H1 (cell line): ENCODE data around the gene PPP2R3A. TPM values are rescaled to one million over a fixed set of nuclear protein-coding genes. Genes with fewer than 3 reads are reported as not detected.

Source experiments
- CTCF ChIA-PET: fragments of 300-600 bp; sonication (Branson Sonifier 250); formaldehyde crosslinking; loops from one replicate; lab custom pipeline; 2021; ENCODE audit not compliant: partially characterized antibody; lab: Charles Lee
- POLR2A ChIA-PET: fragments of 300-600 bp; sonication (Branson Sonifier 250); formaldehyde crosslinking; loops from one replicate; lab custom pipeline; 2021; ENCODE audit warnings: inconsistent platforms; ENCODE audit not compliant: partially characterized antibody; lab: Charles Lee
- DNase-seq, 2 experiments: peaks; one replicate each; pipeline versions ENCODE4 v3.0.0 to v3.0.0-alpha.2; 2010 to 2022; ENCODE audit warnings: low spot score in 2 of 2, low read depth in 1 of 2, mixed read lengths in 1 of 2
- FAIRE-seq: peaks from 2 replicates; lab custom pipeline; 2011; peaks lifted over from hg19 to GRCh38; lab: Jason Lieb, UNC
- H2AFZ ChIP-seq: 2 replicates; pipeline ENCODE4 v1.8.1; 2012; ENCODE audit warnings: low read length, inconsistent platforms
- H2AK5ac ChIP-seq: 2 replicates; pipeline ENCODE4 v1.6.1; 2013; ENCODE audit warnings: low read depth, low read length
- H2BK120ac ChIP-seq: replicated peaks from 2 replicates; pipeline ENCODE3; 2013; ENCODE audit warnings: low read depth, low read length, inconsistent platforms
- H2BK12ac ChIP-seq: 2 replicates; pipeline ENCODE4 v1.6.1; 2013; ENCODE audit warnings: low read depth, low read length
- H2BK15ac ChIP-seq: 2 replicates; pipeline ENCODE4 v1.6.1; 2013; ENCODE audit warnings: low read length
- H2BK20ac ChIP-seq: 2 replicates; pipeline ENCODE4 v1.6.1; 2013; ENCODE audit warnings: low read length
- H2BK5ac ChIP-seq: 2 replicates; pipeline ENCODE4 v1.6.1; 2013; ENCODE audit warnings: low read depth, low read length
- H3K14ac ChIP-seq: 2 replicates; pipeline ENCODE4 v1.6.1; 2013; ENCODE audit warnings: inconsistent platforms; ENCODE audit not compliant: insufficient read length
- H3K18ac ChIP-seq: 2 replicates; pipeline ENCODE4 v1.6.1; 2013; ENCODE audit warnings: low read length; ENCODE audit errors: extremely low read depth
- H3K23ac ChIP-seq: 2 replicates; pipeline ENCODE4 v1.6.1; 2013; ENCODE audit warnings: inconsistent platforms; ENCODE audit not compliant: insufficient read length
- H3K23me2 ChIP-seq: 2 replicates; pipeline ENCODE4 v1.6.1; 2013; ENCODE audit warnings: low read depth, low read length
- H3K27ac ChIP-seq: 2 replicates; pipeline ENCODE4 v1.6.1; 2011; ENCODE audit warnings: low read depth, low read length, inconsistent platforms
- H3K27me3 ChIP-seq, 4 experiments: replicated peaks in 1 of 4; 1 replicate in 1 of 4; 2 replicates in 3 of 4; pipeline versions ENCODE4 v1.6.1 to v1.8.1; 2011 to 2013; ENCODE audit warnings: low read length in 3 of 4, mild to moderate bottlenecking in 3 of 4, inconsistent platforms in 2 of 4, mixed read lengths in 2 of 4, moderate library complexity in 1 of 4; ENCODE audit not compliant: control insufficient read depth in 3 of 4, insufficient read depth in 3 of 4; ENCODE audit errors: extremely low read depth in 1 of 4
- H3K36me3 ChIP-seq, 4 experiments: 2 replicates each; pipeline versions ENCODE4 v1.6.1 to v1.8.1; 2011 to 2013; ENCODE audit warnings: mild to moderate bottlenecking in 4 of 4, low read length in 3 of 4, moderate library complexity in 2 of 4, control low read depth in 1 of 4, inconsistent platforms in 1 of 4; ENCODE audit not compliant: insufficient read depth in 4 of 4, control insufficient read depth in 2 of 4
- H3K4ac ChIP-seq: replicated peaks from 2 replicates; pipeline ENCODE3; 2013; ENCODE audit warnings: low read length, low read depth, mixed read lengths, inconsistent platforms; ENCODE audit not compliant: insufficient read length
- H3K4me1 ChIP-seq, 4 experiments: replicated peaks in 1 of 4; 1 replicate in 1 of 4; 2 replicates in 3 of 4; pipeline versions ENCODE4 v1.6.1 to v1.8.1; 2011 to 2013; ENCODE audit warnings: low read length in 3 of 4, inconsistent platforms in 2 of 4, mixed read lengths in 1 of 4; ENCODE audit not compliant: insufficient read depth in 4 of 4, control insufficient read depth in 3 of 4
- H3K4me2 ChIP-seq, 2 experiments: 2 replicates each; pipeline versions ENCODE4 v1.6.1 to v1.8.1; 2011 to 2013; ENCODE audit warnings: low read depth in 2 of 2, low read length in 2 of 2, control low read depth in 1 of 2, inconsistent platforms in 1 of 2, mild to moderate bottlenecking in 1 of 2; ENCODE audit not compliant: insufficient read depth in 1 of 2
- H3K4me3 ChIP-seq, 4 experiments: fragments of 200-600, 300-600 bp in 1 of 4; sonication (generic), shearing (Covaris generic), sonication (Bioruptor Twin) in 1 of 4; 2 replicates each; pipeline versions ENCODE4 v1.5.1 to v1.8.1; 2011 to 2016; ENCODE audit warnings: low read length in 4 of 4, low read depth in 3 of 4, control low read depth in 2 of 4, inconsistent platforms in 2 of 4, mild to moderate bottlenecking in 2 of 4, mixed read lengths in 1 of 4, moderate library complexity in 1 of 4; ENCODE audit not compliant: insufficient read depth in 2 of 4; ENCODE audit errors: extremely low read depth in 1 of 4
- H3K56ac ChIP-seq: replicated peaks from 2 replicates; pipeline ENCODE3; 2013; ENCODE audit warnings: low read depth, mild to moderate bottlenecking, mixed read lengths, low read length, inconsistent platforms; ENCODE audit not compliant: insufficient read length
- H3K79me1 ChIP-seq: 2 replicates; pipeline ENCODE4 v1.6.1; 2013; ENCODE audit warnings: low read depth, low read length, control low read depth
- H3K79me2 ChIP-seq, 2 experiments: 2 replicates each; pipeline versions ENCODE4 v1.6.1 to v1.8.1; 2012 to 2013; ENCODE audit warnings: low read length in 2 of 2, mild to moderate bottlenecking in 2 of 2, inconsistent platforms in 1 of 2; ENCODE audit not compliant: insufficient read depth in 2 of 2, control insufficient read depth in 1 of 2
- H3K9ac ChIP-seq, 4 experiments: replicated peaks in 1 of 4; 1 replicate in 1 of 4; 2 replicates in 3 of 4; pipeline versions ENCODE4 v1.6.1 to v1.8.1; 2011 to 2013; ENCODE audit warnings: low read depth in 3 of 4, low read length in 3 of 4, control low read depth in 2 of 4, mild to moderate bottlenecking in 2 of 4, moderate library complexity in 2 of 4, inconsistent platforms in 1 of 4; ENCODE audit errors: extremely low read depth in 1 of 4
- H3K9me3 ChIP-seq, 2 experiments: 2 replicates each; pipeline versions ENCODE4 v1.6.1 to v1.8.1; 2012 to 2013; ENCODE audit warnings: mild to moderate bottlenecking in 2 of 2, moderate library complexity in 2 of 2, control low read depth in 1 of 2, inconsistent platforms in 1 of 2, low read depth in 1 of 2, low read length in 1 of 2, mixed read lengths in 1 of 2; ENCODE audit not compliant: insufficient read depth in 2 of 2
- H4K20me1 ChIP-seq, 2 experiments: replicated peaks in 1 of 2; 2 replicates each; pipeline versions ENCODE3 to v1.8.1; 2011 to 2013; ENCODE audit warnings: inconsistent platforms in 2 of 2, low read length in 2 of 2, mild to moderate bottlenecking in 1 of 2; ENCODE audit not compliant: insufficient read depth in 2 of 2, control insufficient read depth in 1 of 2
- H4K5ac ChIP-seq: 2 replicates; pipeline ENCODE4 v1.6.1; 2013; ENCODE audit warnings: low read length, low read depth, mixed read lengths, inconsistent platforms; ENCODE audit not compliant: insufficient read length
- H4K8ac ChIP-seq: 2 replicates; pipeline ENCODE4 v1.8.0; 2013; ENCODE audit warnings: mild to moderate bottlenecking, moderate library complexity, low read length, inconsistent platforms; ENCODE audit not compliant: insufficient read depth; ENCODE audit errors: extremely low read depth
- H4K91ac ChIP-seq: replicated peaks from 2 replicates; pipeline ENCODE3; 2013; ENCODE audit warnings: low read length, mixed read lengths, inconsistent platforms; ENCODE audit not compliant: insufficient read length
- CBX8 ChIP-seq: fragments of 300-800, 300-1000 bp; sonication (generic); IDR thresholded peaks from 2 replicates; pipeline ENCODE4 v1.7.1; 2016; ENCODE audit warnings: low read depth, low read length, borderline replicate concordance
- CTCF ChIP-seq, 3 experiments: IDR thresholded peaks; 1 replicate in 2 of 3; 2 replicates in 1 of 3; pipeline versions ENCODE4 v1.5.1 to v1.6.1; 2011; ENCODE audit warnings: low read length in 3 of 3, mild to moderate bottlenecking in 3 of 3, inconsistent platforms in 2 of 3, low read depth in 1 of 3, moderate library complexity in 1 of 3; ENCODE audit not compliant: insufficient read depth in 1 of 3; ENCODE audit errors: control extremely low read depth in 1 of 3
- JUN ChIP-seq: IDR thresholded peaks from 2 replicates; pipeline ENCODE4 v1.6.1; 2011; ENCODE audit warnings: low read depth, mild to moderate bottlenecking, improper control_type of control experiment, low read length
- JUND ChIP-seq: IDR thresholded peaks from 2 replicates; pipeline ENCODE4 v1.6.1; 2011; ENCODE audit warnings: mild to moderate bottlenecking, improper control_type of control experiment, low read length
- KDM1A ChIP-seq: fragments of 200-600, 300-600 bp; sonication (generic); IDR thresholded peaks from 2 replicates; pipeline ENCODE4 v1.7.1; 2016; ENCODE audit warnings: mild to moderate bottlenecking, low read length, borderline replicate concordance
- POU5F1 ChIP-seq: IDR thresholded peaks from 2 replicates; pipeline ENCODE4 v1.6.1; 2011; ENCODE audit warnings: low read depth, mild to moderate bottlenecking, low read length, moderate library complexity
- RNF2 ChIP-seq: fragments of 200-900, 300-1000 bp; sonication (generic); IDR thresholded peaks from 2 replicates; pipeline ENCODE4 v1.7.1; 2016; ENCODE audit warnings: borderline replicate concordance, low read depth, mild to moderate bottlenecking, antibody characterized with exemption, low read length; ENCODE audit not compliant: poor library complexity, severe bottlenecking; ENCODE audit errors: missing control alignments
- SUZ12 ChIP-seq: fragments of 200-600 bp; sonication (generic); IDR thresholded peaks from 2 replicates; pipeline ENCODE4 v1.6.1; 2012; ENCODE audit warnings: mild to moderate bottlenecking, inconsistent platforms, low read length, moderate library complexity, mixed read lengths
- ZNF274 ChIP-seq: IDR thresholded peaks from 2 replicates; pipeline ENCODE4 v1.7.0; 2012; ENCODE audit warnings: low read length, borderline replicate concordance; ENCODE audit errors: extremely low read depth
- WGBS, 2 experiments: shearing (Covaris generic) in 1 of 2; methylation state at CpG; one replicate each; pipeline versions ENCODE4 v1.1.6 to v1.1.7; 2013 to 2015; ENCODE audit warnings: low lambda C conversion rate in 2 of 2, mixed read lengths in 2 of 2, inconsistent platforms in 1 of 2, low coverage in 1 of 2, missing lambda C conversion rate in 1 of 2; ENCODE audit not compliant: insufficient replicate concordance in 2 of 2, insufficient coverage in 1 of 2, insufficient read length in 1 of 2; ENCODE audit errors: extremely low coverage in 1 of 2, missing lambda C conversion rate in 1 of 2; 5-methylcytosine and 5-hydroxymethylcytosine counted together
- polyA plus RNA-seq, 7 experiments: library from polyadenylated mRNA; depleted of rRNA in 3 of 7; stranded (reverse) in 5 of 7; unstranded in 2 of 7; fragments of >200 nt in 5 of 7; fragments of 200-250 nt in 2 of 7; gene quantifications; 1 replicate in 5 of 7; 2 replicates in 1 of 7; 4 replicates in 1 of 7; pipeline versions ENCODE4 v1.2.1 to v1.2.3, GENCODE V29; 2011 to 2013; ENCODE audit warnings: missing spikeins in 2 of 7, mixed read lengths in 2 of 7
- total RNA-seq: library from RNA; stranded (reverse); fragmentation: NEBNext Ultra II Directional; extraction: Animal tissue kit (Norgen Biotek cat#: 25700); gene quantifications from 2 replicates; pipeline ENCODE4 v1.2.1, GENCODE V29; 2021
- TF ChIP-seq, protein P1 (sequence below): IDR thresholded peaks from 2 replicates; pipeline ENCODE4 v1.6.1; 2012; ENCODE audit warnings: inconsistent platforms

The PPP2R3A gene
- total and polyA plus RNA-seq, 2 of the 8 experiments (the other 6 are each of a cell fraction or from before 2014, with no cell fraction given): 4.1 to 15.2 TPM

GRCh38 chr3:136074546-136075170 is 109.1 kb downstream of the PPP2R3A start:
- no peak overlapping the region for H3K14ac ChIP-seq
- H3K23me2 ChIP-seq: no peaks in the 10 kb centered on the region
- no peak overlapping the region for H3K4me2 ChIP-seq
- H3K4ac ChIP-seq: no peak overlapping the region
- no peak for FAIRE-seq
- no peak overlapping the region for H4K5ac ChIP-seq
- H3K36me3 ChIP-seq: peaks cover 0 to 6% (median 0%) of the 10 kb centered on the region in 4 experiments; a peak in 1 of 8 replicates
- H3K27ac ChIP-seq: no peak overlapping the region
- no peak overlapping the region for H3K4me3 ChIP-seq
- no peak overlapping the region for H3K23ac ChIP-seq
- no peak overlapping the region for H4K91ac ChIP-seq
- no peak for DNase-seq
- H2BK15ac ChIP-seq: no peak overlapping the region
- no peak overlapping the region for H2BK20ac ChIP-seq
- H2BK5ac ChIP-seq: no peak overlapping the region
- no peaks in the 10 kb centered on the region for H3K79me1 ChIP-seq
- H3K18ac ChIP-seq: no peak overlapping the region
- H4K20me1 ChIP-seq: no peaks in the 10 kb centered on the region
- H2AK5ac ChIP-seq: no peak overlapping the region
- CTCF ChIA-PET: interaction anchor here (0.5 to 1.3 kb wide), 5 partner anchors 67 to 337 kb away, joined by 3 to 6 read pairs (median 3); no protein-coding TSS in a partner anchor
- no peak overlapping the region for H4K8ac ChIP-seq
- no peak overlapping the region for H3K56ac ChIP-seq
- H3K4me1 ChIP-seq: no peaks in the 10 kb centered on the region
- H3K9ac ChIP-seq: no peak overlapping the region
- POLR2A ChIA-PET: no interaction called here
- H3K79me2 ChIP-seq: no peaks in the 10 kb centered on the region
- no peaks in the 10 kb centered on the region for H3K27me3 ChIP-seq
- H2AFZ ChIP-seq: no peak overlapping the region
- H2BK12ac ChIP-seq: no peak overlapping the region
- no peak overlapping the region for H2BK120ac ChIP-seq
- WGBS, 2 experiments: 87% methylated on average over 1 of the region's 1 CpG; no CpG with 5 or more reads in 1 of the 2 experiments
- H3K9me3 ChIP-seq: no peaks in the 10 kb centered on the region
- no peak for TF ChIP-seq CTCF (IDR thresholded peaks at IDR 0.05; ENCODE audit: control extremely low read depth in 1 of 3, insufficient read depth in 1 of 3, low read depth in 1 of 3, low read length in 3 of 3)
- no peak for TF ChIP-seq CBX8
- TF ChIP-seq RNF2: no peak
- TF ChIP-seq, protein P1, sequence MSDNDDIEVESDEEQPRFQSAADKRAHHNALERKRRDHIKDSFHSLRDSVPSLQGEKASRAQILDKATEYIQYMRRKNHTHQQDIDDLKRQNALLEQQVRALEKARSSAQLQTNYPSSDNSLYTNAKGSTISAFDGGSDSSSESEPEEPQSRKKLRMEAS: no peak
- no peak for TF ChIP-seq KDM1A
- no peak for TF ChIP-seq SUZ12
- TF ChIP-seq JUND: no peak
- TF ChIP-seq ZNF274: no peak
- no peak for TF ChIP-seq JUN
- no peak for TF ChIP-seq POU5F1
